ENCODE results near the gene CCDC33.

CCDC33 gene

DNA sequence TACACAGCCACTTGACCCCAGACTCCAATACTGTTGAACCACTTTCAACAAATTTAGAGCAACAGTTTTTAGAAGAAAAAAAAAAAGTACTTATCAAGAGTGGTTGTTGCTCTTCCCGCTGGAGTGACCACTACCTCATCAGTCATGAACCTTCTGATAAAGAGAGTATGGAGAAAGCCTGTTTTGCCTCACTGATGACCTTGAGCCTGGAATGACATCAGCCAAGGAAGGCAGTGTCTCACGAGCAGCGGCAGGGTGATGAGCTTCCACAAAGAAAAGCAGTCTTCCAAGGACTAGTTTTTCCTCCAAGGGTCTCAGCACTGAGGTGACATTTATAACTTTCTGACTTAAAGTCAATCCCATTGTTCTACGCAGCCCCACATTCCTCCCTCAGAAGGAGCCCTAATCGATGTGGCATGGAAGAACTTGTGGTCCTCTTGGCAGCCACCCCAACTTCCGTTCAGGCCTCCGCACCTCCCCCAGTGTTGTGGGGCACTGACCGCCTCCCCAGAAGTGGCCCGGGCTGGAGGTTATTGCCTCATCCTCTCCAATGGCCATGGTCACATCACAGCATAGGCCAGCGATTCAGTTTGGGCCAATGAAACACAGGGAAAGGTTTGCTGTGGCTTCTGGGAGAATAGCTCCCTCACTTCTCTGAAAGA, 133.1 kb downstream of the CCDC33 start:
- DNase-seq, result no peak

DNA sequence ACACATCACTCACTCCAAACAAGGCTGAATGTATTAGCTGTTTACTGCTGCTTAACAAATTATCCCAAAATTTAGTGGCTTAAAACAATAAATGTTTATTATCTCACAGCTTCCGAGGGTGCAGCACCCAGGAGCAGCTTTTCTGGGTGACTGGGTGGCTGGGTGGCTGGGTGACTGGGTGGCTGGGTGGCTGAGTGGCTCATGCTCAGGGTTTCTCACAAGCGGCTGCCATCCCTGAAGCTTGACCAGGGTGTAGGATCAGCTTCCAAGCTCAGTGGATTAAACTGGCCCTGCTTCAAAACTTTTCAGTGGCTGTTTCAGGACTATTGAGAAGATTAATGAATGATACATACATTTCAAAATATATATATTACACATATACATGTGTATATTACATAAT, 133.6 kb downstream of the CCDC33 start:
- no peak for DNase-seq

DNA sequence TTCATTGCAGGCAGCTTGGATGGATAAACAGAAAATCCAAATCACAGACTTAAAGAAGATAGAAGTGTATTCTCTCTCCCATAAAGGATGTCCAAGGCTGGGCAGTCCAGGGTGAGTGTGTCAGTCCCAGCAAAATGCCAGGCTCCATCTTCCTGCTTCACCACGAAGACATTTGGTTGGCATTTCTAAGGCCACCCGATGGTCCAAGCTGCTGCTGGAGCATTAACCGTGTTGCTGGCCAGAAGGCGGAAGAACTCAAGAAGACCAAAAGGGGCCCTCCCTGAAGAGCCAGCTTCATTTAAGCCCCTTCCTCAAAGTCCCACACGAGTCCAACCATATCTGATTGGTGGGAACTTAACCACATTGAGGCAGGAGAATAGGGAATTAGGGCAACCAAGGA, 134.3 kb downstream of the CCDC33 start:
- DNase-seq, result no peak

DNA sequence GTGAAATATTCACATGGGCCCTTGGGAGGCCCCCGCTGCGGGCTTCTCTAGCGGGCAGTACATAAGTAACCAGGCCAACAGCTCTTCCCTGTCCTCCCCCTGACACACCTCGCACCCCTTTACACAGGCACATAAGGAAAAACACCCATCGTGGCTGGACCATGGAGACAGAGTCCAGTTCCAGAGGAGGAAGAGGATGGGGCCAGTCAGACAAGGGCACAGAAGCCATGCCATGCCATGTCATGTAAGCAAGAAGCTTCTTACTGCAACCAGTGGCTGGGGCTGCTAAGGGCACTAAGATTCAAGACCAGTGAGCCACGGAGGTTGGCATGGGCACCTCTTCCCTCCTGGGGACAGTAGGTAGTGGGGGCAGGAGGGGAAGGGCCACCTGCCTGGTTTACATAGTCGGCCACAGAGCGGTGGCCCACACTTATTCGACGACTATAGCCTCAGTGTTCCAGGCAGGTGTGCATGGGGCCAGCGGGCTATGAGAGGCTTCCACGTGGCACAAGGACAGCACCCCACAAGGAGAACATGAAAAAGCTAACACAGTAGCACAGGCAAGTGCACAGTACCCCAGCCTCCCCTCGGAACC, 137.0 kb downstream of the CCDC33 start:
- no peak for DNase-seq

DNA sequence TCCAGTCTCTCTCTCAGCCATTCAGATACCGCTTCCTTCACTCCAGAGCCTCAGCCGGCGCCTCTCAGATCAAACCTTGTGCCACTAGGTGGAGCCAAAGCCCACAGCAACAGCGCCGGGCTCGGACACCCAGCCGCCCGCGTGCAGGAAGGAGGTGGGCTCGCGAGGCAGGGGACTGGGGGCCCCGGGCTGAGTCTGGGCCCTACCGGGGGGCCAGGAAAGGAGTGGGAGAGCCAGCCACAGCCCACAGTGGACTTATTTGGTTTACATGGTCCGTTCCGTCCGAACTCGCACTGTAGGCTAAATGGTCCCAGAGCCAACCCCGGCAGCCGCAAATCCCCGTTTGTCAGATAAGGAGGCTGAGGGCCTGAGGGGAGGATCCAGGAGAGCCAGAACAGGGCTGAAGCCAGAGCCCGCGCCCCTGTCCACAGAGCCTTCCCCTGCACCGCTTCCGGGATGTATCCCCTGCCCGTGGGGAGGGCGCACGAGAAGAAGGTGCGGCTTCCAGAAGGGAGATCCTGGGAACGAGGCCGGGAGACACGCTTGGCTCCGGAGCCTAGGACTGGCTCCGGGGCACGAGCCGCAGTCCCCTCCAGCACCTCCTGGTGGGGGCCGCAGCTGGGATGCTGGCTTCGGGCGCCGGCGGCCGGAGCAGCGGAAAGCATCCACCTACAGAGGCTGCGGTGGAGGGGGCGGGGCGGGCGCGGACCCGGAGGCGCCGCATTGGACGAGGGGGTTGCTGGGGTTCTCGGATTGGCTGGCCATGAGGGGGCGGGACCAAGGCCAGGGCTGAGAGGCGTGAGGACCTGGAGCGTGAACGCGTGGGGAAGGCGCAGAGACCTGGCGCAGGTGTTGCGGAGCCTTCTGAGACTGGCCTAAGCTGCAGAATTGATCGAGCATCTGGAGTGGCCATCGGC, 137.9 kb downstream of the CCDC33 start:
- peak; percentile 96 to 97 for DNase-seq

DNA sequence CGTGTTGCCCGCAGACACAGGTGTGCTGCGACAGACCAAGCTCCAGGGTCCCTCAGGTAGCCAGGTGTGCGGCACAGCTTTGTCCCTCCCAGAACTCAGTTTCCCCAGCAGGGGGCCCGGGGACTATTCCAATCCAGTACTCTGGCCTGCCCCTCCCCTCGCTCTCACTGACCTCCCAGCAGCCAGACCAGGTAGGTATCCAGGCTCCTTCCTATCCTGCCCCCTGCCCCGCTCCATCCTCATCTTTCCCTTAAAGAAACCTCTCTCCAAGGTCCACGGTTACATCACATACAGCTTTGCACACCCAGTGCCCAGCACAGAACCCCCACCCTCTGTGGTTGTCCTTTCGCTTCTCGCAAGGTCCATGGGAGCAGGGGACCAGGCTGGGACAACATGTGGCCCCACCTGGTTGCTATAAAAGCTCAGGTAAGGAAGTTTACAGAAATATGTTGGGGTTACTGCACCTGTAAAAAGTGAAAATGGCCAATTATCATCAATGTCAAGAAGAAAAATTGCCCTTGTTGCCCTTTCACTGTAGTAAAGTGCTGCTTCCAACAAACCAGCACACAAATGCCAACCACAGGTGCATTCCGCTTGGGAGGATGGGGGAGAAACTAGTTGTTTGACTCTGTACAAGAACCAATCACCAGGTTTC, 138.6 kb downstream of the CCDC33 start:
- no peak for DNase-seq

DNA sequence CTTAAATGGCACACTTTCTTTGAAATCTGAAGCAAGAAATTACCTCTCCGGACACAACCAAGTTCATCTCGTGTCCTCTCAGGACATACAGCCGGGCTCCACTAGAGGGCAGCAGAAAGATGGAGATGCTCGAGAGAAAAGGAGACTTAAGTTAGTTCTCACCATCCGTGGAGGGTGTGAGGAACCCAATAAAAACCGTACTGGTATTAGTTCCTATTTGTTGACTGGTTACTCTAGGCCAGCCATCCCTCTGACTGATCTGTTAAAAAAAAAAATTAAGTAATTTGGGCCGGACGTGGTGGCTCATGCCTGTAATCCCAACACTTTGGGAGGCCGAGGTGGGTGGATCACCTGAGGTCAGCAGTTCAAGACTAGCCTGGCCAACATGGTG, 139.2 kb downstream of the CCDC33 start:
- DNase-seq, result peak; percentile 90

DNA sequence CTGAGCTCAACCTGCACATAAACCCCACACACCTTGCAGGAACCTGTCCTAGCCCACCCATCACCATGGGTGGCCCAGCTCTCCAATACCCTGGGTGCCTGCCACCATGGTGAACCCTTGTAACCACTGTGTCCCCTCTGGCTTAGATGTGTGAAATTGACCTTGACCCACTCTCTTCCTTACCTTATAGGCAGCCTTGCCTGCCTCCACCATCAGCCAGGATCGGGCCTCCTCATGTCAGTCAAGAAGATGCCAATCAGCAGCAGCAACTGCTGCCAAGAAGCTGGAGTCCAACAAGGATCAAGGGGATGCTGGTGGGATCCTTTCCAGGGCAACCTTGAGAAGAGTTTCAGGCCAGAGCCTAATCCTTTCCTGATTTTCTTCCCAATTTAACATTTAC, 140.1 kb downstream of the CCDC33 start:
- no peak for DNase-seq

DNA sequence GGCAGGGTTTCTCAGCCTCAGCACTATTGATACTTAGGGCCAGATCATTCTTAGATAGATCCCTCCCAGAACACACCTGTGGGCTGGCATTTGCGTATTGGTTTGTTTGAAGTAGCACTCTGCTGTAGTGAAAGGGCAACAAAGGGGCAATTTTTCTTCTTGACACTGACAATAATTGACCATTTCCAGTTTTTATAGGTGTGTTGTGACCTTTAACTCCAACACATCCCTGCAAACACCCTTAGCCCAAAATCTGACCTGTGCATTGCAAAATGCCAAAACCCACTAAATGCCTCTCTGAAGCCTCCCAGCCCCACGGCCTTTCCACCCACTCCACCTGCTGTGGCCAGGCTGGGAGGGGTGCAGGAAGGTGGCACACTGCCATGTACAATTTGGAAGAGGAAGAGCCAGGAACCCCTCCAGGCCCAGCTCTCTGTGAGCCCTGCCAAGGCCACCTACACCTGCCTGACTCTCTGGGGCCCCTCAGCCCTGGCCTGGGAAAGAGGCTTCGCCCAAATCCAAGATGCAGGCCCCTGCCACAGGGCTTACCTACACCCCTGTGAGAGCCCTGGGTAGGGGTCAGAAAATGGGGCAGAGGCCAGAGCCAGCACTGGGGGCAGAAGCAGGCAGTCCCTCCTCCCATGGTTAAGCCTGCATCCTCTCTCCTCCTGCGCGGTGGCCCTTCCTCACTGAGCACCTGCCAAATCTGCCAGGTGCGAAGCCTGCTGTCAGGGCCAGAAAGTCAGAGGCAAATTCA, 140.9 kb downstream of the CCDC33 start:
- no peak for DNase-seq

DNA sequence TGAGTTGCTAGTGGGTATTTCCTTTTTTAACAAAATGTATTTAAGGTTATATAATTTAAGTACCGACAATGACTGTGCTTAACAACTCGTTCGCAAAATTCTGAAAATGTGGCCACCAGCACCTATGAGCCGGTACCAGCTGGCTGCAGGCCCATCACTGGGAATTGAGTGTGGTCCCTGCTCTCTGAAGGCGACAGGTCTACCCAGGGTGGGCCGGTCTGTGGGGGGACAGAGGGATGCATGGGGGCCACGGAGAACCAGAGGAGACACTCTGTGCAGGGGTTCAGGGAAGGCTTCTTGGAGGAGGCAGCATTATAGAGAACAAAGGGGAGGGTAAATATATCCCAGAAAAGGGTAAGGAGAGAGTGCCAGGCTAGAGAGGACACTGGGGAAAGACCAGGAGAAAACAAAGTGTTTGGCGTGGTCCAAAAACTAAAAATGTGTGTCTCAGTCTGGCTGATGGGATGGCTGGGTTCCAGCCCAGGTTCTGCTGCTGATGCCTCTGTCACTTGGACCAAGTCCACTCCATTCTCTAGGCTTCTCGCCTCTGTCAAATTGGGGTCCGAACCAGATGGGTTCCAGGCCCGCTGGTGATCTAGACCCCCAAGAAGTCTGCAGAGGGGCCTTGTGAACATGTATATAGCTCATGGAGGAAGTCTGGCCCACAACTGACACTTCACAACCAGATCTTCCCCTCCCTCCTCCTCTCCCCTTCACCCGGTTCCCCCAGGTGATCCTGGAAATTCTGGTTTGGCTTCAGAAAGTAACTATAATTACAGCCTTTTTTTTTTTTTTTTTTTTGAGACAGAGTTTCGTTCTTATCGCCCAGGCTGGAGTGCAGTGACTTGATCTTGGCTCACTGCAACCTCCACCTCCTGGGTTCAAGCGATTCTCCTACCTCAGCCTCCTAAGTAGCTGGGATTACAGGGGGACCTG, 142.0 kb downstream of the CCDC33 start:
- DNase-seq, result no peak

DNA sequence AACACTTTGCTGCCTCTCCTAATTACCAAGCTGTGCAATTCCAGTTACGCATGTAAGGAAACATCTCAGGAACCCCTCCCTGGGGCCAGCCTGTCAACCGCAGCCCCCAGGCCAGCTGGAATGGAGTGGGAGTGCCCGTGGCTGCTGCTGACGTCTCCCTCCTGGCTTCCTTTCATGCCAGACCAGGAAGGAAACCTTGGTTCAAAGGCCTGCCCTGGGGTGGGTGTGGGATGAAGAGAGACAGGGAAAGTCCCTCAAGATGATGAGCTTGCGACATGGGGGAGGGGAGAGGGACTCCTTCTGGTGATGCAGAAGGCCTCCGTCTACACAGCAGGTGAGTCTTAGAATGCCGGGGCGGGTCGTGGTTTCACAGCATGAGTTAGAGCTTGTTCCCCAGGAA, 142.7 kb downstream of the CCDC33 start:
- DNase-seq, result peak; percentile 79 to 81

DNA sequence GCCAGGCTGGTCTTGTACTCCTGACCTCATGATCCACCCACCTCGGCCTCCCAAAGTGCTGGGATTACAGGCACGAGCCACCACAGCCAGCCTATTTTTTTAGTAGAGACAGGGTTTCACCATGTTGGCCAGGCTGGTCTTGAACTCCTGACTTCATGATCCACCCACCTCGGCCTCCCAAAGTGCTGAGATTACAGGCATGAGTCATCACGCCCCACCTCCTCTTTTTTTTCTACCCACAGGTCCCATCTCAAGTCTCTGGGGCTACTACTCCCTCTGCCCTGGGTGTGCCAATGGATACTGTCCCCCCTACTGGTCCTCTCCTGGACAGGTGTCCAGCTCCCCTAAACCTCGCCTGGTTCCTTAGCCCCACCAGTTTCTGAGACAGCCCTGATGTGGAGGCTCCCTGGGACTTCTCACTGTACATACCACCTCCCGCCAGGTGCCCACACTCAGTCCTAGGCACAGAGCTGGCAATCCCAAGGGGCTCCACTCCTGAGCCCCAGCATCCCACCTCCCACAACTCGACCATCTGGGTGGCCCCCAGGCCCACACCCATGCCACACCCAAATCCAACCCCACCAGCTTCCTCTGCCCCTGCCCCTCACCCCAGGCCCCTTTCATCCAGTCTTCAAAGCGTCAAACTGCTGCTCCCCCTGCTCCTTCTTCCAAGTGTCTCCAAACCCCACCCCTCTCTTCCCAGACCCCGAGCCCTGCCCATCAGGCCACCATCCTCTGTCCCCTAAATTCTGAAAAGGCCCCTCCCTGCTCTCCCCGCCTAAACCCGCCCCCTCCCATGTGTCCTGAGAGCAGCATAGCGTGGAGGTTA, 144.4 kb downstream of the CCDC33 start:
- no peak for DNase-seq

DNA sequence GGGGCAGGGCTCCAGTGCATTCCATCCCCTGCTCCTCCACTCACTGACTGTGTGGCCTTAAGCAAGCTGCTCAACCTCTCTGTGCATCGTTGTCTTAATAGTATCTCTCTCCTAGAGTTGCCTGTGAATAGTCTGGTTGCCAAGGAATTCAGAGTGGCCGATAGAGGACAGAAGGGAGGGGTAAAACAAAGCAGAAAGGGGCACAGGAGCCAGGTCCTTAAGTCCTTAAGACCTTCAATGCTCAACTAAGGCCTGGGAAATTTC, 145.0 kb downstream of the CCDC33 start:
- DNase-seq, result no peak

DNA sequence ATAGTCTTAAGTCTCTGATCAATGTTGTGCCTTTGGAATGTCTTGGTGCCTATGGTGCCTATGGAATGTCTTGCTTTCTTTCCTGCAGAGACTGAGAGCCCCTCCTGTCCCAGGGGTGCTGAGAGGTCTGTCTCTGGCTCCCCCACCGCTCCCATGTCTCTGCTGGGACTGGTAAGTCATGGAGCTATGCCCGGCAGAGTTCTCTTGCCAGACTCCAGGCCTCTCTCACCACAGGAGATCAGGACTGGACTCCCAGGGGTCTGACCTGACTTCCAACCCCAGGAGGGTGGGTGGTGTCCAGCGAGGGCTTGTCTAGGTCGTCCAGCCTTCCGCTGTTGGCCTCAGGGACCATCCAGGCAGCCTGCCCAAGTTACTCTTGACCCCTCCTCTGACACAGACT, 145.4 kb downstream of the CCDC33 start:
- no peak for DNase-seq

DNA sequence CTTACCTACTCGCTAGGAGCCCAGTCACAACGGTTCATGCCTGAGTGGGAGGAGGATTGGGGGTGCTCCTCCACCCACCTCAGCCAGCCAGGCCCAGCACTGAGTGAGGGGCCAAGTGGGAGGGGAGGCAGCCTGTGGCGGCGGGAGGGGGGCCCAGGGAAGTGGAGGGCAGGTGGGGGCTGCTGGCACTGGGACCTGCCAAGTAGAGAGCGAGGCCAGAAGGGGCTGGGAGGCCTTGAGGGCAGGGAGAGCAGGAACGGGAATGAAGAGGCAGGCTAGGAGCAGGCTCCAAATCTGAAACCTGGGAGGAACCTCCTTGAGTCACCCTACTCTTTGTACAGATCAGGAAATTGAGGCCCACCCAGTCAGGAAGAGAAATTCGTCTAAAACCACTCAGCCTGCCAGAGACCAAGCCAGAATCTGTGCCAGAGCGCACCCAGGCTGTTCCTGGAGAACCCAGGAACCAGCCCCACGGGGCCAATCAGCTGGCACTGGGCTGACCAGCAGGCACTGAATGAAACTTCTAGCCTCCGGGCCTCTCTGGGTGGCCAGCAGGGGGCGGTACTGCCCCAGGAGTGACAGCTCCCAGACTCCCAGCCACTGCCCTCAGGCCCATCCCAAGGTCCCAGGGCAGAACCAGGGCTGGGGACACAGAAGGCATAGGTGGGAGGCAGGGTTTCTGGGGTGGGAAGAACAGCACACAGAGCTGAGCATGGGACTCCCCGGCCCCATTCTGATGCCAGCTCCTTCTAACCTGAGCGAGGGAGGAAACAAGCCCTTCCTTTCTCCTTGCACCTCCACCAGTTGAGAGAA, 146.1 kb downstream of the CCDC33 start:
- peak; percentile 83 to 86 for DNase-seq

DNA sequence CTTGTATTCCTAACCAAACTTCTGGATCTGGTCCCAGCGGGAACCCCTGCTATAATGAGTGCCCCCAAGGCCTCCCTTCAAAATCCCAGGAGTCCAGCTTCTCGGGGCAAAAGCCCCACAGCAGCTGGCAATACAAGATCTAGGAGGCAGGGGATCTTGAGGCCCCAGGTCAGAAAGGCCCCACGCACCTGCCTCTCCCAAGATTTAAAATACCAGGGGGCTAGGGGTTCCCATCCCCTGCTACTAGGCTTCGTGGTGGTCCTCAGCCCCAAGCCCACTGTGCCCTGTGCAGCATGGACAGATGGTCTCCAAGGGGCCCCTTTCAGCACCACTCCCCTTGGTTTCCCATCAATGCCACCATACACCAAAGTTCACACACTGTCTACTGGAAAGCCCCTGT, 147.2 kb downstream of the CCDC33 start:
- DNase-seq, result no peak

DNA sequence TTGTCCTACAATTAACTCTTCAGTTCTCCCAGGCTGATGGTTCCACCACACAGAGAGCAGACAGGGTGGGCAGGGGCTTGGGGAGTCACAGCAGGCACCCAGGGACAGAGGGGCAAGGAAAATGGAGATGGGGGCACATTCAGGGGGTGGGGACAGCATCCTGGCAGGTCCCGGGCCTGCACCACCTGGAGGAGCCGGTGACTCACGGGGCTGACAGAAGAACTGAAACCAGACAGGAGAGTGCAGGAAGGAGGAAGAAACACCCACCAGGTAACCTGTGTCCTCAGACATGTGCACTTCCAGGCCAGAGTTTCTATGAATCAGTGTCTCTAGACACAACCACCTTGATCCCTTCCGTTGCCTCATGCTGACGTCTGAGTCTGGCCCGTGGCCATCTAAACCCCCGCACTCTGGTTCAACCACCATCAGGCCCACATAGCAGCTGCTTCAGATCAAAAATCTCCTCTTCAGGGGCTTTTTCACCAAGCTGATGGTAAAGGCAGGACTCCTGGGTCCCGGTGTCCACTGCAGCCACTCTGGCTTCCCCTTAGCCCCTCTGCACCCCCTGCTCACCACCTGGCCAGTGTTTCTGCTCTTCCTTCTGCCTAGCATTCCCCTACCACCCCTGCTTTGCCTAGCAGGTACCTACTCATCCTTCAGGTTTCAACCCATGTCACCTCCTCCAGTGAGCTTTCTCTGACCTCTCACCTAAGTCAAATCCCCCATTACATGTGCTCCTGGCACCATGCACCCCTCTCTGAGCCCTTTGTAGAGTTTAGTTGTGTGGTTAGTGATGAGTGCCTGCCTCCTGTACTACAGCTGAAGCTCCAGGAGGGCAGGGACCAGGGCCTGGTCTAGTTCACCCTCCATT, 147.8 kb downstream of the CCDC33 start:
- peak; percentile 72 to 86 for DNase-seq

DNA sequence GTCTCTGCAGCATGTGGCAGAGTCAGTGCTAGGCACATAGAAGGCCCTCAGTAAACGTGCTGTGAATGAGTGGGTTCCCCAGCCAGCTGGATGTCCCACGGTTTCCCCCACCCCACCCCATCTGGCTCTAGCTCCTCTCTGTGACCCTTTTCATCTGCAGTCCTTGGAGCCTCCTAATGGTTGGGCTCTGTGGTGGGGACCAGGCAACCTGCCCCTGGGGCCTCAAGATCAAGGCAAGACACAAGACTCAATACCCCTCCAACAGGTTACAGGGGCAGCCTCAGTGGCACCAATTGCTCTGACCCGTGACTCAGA, 148.4 kb downstream of the CCDC33 start:
- DNase-seq, result no peak

Measured in stimulated activated CD4-positive, alpha-beta T cell treated with anti-CD3 and anti-CD28 coated beads, Interleukin-2, amount 100 ng/mL, for 24 hours (primary cell).